IPS-18c (cell line): Measurements from ENCODE around the gene LINS1.
"Not testable (repeated sequence)": the region's sequence is repeated elsewhere in the genome, so short reads cannot be mapped to it uniquely, and the experiment has no call there.

Experiments
- H3K4me3 ChIP-seq: 2 replicates; pipeline ENCODE4 v1.7.0; 2013; ENCODE audit warnings: low read depth, mild to moderate bottlenecking, low read length, moderate library complexity; ENCODE audit not compliant: insufficient read depth
- H3K9me3 ChIP-seq: one replicate; pipeline ENCODE4 v1.6.1; 2013; ENCODE audit warnings: mild to moderate bottlenecking, low read length, moderate library complexity; ENCODE audit not compliant: control insufficient read depth, insufficient read depth

The LINS1 gene

GRCh38 chr15:100614336-100614735, 12.4 kb upstream of the LINS1 start:
- H3K9me3 ChIP-seq, result no peaks in the 10 kb centered on the region
- H3K4me3 ChIP-seq, result no peak overlapping the region

- Histone ChIP-seq H3K4me3 (no peak overlapping the region), H3K9me3 (no peaks in the 10 kb centered on the region)
Observed at GRCh38 chr15:100613208-100613607, 11.2 kb upstream of the LINS1 start.

GRCh38 chr15:100612539-100612938, 10.6 kb upstream of the LINS1 start:
- no peaks in the 10 kb centered on the region for H3K9me3 ChIP-seq
- H3K4me3 ChIP-seq, result no peak overlapping the region

- Histone ChIP-seq H3K4me3 (peak overlapping the region; percentile 78), H3K9me3 (no peaks in the 10 kb centered on the region)
Observed at GRCh38 chr15:100602823-100603393, 924 bp upstream of the LINS1 start.

GRCh38 chr15:100601617-100602063, 344 bp downstream of the LINS1 start:
- Histone ChIP-seq H3K4me3 (peak overlapping the region; percentile 88), H3K9me3 (no peaks in the 10 kb centered on the region)

- H3K9me3 ChIP-seq, result peaks cover under 1% of the 10 kb centered on the region
- peak overlapping the region; percentile 88 for H3K4me3 ChIP-seq
Observed at GRCh38 chr15:100601163-100601562, 821 bp downstream of the LINS1 start.

- H3K4me3 ChIP-seq, result no peak overlapping the region
- H3K9me3 ChIP-seq, result peaks cover 2% of the 10 kb centered on the region
Observed at GRCh38 chr15:100598655-100599054, 3.3 kb downstream of the LINS1 start.

GRCh38 chr15:100597862-100598261, 4.1 kb downstream of the LINS1 start:
- H3K9me3 ChIP-seq, result peaks cover 4% of the 10 kb centered on the region
- H3K4me3 ChIP-seq, result no peak overlapping the region

GRCh38 chr15:100596792-100597191, 5.2 kb downstream of the LINS1 start:
- Histone ChIP-seq H3K9me3 (peaks cover 6% of the 10 kb centered on the region), H3K4me3 (no peak overlapping the region)

GRCh38 chr15:100595964-100596363, 6.0 kb downstream of the LINS1 start:
- Histone ChIP-seq H3K4me3 (no peak overlapping the region), H3K9me3 (peaks cover 6% of the 10 kb centered on the region)

GRCh38 chr15:100593431-100593830, 8.6 kb downstream of the LINS1 start:
- Histone ChIP-seq H3K4me3 (no peak overlapping the region), H3K9me3 (peaks cover 8% of the 10 kb centered on the region)

GRCh38 chr15:100592898-100593297, 9.1 kb downstream of the LINS1 start:
- peaks cover 10% of the 10 kb centered on the region for H3K9me3 ChIP-seq

GRCh38 chr15:100591835-100592234, 10.1 kb downstream of the LINS1 start:
- Histone ChIP-seq H3K9me3 (peaks cover 13% of the 10 kb centered on the region), H3K4me3 (no peak overlapping the region)

More at GRCh38 chr15:100592898-100593297, 9.1 kb downstream of the LINS1 start:
- no peak overlapping the region for H3K4me3 ChIP-seq

GRCh38 chr15:100591163-100591562, 10.8 kb downstream of the LINS1 start:
- not testable (repeated sequence) for H3K4me3 ChIP-seq
- peaks cover 13% of the 10 kb centered on the region for H3K9me3 ChIP-seq

GRCh38 chr15:100588638-100589242, 13.2 kb downstream of the LINS1 start:
- Histone ChIP-seq H3K9me3 (peaks cover 11% of the 10 kb centered on the region), H3K4me3 (no peak overlapping the region)

- Histone ChIP-seq H3K9me3 (no peaks in the 10 kb centered on the region), H3K4me3 (no peak overlapping the region)
Observed at GRCh38 chr15:100580414-100580813, 21.6 kb downstream of the LINS1 start.

GRCh38 chr15:100573526-100573925, 28.5 kb downstream of the LINS1 start:
- no peak overlapping the region for H3K4me3 ChIP-seq

GRCh38 chr15:100572362-100572983, 29.5 kb downstream of the LINS1 start:
- no peak overlapping the region for H3K4me3 ChIP-seq
- no peaks in the 10 kb centered on the region for H3K9me3 ChIP-seq

More at GRCh38 chr15:100573526-100573925, 28.5 kb downstream of the LINS1 start:
- no peaks in the 10 kb centered on the region for H3K9me3 ChIP-seq
